H1 (cell line): ENCODE measurements around the gene HOXD4. TPM values are rescaled to one million over a fixed set of nuclear protein-coding genes. Genes with fewer than 3 reads are reported as not detected.
A peak's percentile ranks its signal among the peaks of the same experiment; 100 is the strongest.

Source experiments
- BRCA1 ChIP-seq: IDR thresholded peaks from 2 replicates; pipeline ENCODE4 v1.6.1; 2012; ENCODE audit warnings: low read depth, low read length, improper control_type of control experiment
- SP2 ChIP-seq: IDR thresholded peaks from 2 replicates; pipeline ENCODE4 v1.6.1; 2012; ENCODE audit warnings: mild to moderate bottlenecking, low read length, inconsistent platforms
- polyA plus RNA-seq, 7 experiments: library from polyadenylated mRNA; depleted of rRNA in 3 of 7; stranded (reverse) in 5 of 7; unstranded in 2 of 7; fragments of >200 nt in 5 of 7; fragments of 200-250 nt in 2 of 7; gene quantifications; 1 replicate in 5 of 7; 2 replicates in 1 of 7; 4 replicates in 1 of 7; pipeline versions ENCODE4 v1.2.1 to v1.2.3, GENCODE V29; 2011 to 2013; ENCODE audit warnings: missing spikeins in 2 of 7, mixed read lengths in 2 of 7
- total RNA-seq: library from RNA; stranded (reverse); fragmentation: NEBNext Ultra II Directional; extraction: Animal tissue kit (Norgen Biotek cat#: 25700); gene quantifications from 2 replicates; pipeline ENCODE4 v1.2.1, GENCODE V29; 2021
- TF ChIP-seq, protein P1 (sequence below): fragments of 300-600 bp; sonication (generic); IDR thresholded peaks from 2 replicates; pipeline ENCODE4 v1.7.1; 2012; ENCODE audit warnings: low read length, moderate library complexity, mild to moderate bottlenecking, inconsistent platforms; ENCODE audit not compliant: insufficient replicate concordance

HOXD4 gene
- total and polyA plus RNA-seq, 2 of the 8 experiments (the other 6 are each of a cell fraction or from before 2014, with no cell fraction given), result not detected

DNA sequence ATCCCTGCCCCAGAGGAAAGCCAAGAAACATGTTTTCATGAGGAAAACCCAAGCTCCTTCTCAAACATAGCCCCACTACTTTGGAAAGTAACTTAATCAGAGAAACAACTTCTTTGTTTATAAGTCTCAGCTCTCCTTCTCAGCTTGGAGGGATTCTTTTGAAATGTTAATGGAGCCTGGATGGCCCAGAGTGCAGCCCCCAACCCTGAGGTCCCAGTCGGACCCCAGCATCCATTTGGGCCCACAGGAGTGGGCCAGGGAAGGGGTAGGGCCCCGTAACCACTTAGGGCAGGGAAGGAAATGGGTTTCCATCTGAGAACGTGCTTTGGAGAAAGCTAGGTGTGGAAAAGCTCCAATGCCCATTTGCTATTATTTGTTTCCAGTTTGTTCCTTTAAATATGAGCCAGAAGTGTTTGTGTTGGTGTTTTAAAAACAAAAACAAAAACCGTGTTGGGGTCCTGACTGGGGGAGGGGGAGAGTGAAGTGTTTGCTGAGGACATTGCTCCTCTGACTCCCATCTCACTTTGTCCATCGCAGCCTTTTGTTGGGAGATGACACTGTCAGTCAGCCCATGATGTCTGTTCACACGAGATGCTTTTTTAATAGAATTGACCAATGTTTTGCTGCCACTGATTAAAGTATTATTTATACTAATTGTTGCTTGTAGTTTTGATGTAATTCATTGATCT is 4.2 kb downstream of the HOXD4 start (continued):
- TF ChIP-seq, protein P1, sequence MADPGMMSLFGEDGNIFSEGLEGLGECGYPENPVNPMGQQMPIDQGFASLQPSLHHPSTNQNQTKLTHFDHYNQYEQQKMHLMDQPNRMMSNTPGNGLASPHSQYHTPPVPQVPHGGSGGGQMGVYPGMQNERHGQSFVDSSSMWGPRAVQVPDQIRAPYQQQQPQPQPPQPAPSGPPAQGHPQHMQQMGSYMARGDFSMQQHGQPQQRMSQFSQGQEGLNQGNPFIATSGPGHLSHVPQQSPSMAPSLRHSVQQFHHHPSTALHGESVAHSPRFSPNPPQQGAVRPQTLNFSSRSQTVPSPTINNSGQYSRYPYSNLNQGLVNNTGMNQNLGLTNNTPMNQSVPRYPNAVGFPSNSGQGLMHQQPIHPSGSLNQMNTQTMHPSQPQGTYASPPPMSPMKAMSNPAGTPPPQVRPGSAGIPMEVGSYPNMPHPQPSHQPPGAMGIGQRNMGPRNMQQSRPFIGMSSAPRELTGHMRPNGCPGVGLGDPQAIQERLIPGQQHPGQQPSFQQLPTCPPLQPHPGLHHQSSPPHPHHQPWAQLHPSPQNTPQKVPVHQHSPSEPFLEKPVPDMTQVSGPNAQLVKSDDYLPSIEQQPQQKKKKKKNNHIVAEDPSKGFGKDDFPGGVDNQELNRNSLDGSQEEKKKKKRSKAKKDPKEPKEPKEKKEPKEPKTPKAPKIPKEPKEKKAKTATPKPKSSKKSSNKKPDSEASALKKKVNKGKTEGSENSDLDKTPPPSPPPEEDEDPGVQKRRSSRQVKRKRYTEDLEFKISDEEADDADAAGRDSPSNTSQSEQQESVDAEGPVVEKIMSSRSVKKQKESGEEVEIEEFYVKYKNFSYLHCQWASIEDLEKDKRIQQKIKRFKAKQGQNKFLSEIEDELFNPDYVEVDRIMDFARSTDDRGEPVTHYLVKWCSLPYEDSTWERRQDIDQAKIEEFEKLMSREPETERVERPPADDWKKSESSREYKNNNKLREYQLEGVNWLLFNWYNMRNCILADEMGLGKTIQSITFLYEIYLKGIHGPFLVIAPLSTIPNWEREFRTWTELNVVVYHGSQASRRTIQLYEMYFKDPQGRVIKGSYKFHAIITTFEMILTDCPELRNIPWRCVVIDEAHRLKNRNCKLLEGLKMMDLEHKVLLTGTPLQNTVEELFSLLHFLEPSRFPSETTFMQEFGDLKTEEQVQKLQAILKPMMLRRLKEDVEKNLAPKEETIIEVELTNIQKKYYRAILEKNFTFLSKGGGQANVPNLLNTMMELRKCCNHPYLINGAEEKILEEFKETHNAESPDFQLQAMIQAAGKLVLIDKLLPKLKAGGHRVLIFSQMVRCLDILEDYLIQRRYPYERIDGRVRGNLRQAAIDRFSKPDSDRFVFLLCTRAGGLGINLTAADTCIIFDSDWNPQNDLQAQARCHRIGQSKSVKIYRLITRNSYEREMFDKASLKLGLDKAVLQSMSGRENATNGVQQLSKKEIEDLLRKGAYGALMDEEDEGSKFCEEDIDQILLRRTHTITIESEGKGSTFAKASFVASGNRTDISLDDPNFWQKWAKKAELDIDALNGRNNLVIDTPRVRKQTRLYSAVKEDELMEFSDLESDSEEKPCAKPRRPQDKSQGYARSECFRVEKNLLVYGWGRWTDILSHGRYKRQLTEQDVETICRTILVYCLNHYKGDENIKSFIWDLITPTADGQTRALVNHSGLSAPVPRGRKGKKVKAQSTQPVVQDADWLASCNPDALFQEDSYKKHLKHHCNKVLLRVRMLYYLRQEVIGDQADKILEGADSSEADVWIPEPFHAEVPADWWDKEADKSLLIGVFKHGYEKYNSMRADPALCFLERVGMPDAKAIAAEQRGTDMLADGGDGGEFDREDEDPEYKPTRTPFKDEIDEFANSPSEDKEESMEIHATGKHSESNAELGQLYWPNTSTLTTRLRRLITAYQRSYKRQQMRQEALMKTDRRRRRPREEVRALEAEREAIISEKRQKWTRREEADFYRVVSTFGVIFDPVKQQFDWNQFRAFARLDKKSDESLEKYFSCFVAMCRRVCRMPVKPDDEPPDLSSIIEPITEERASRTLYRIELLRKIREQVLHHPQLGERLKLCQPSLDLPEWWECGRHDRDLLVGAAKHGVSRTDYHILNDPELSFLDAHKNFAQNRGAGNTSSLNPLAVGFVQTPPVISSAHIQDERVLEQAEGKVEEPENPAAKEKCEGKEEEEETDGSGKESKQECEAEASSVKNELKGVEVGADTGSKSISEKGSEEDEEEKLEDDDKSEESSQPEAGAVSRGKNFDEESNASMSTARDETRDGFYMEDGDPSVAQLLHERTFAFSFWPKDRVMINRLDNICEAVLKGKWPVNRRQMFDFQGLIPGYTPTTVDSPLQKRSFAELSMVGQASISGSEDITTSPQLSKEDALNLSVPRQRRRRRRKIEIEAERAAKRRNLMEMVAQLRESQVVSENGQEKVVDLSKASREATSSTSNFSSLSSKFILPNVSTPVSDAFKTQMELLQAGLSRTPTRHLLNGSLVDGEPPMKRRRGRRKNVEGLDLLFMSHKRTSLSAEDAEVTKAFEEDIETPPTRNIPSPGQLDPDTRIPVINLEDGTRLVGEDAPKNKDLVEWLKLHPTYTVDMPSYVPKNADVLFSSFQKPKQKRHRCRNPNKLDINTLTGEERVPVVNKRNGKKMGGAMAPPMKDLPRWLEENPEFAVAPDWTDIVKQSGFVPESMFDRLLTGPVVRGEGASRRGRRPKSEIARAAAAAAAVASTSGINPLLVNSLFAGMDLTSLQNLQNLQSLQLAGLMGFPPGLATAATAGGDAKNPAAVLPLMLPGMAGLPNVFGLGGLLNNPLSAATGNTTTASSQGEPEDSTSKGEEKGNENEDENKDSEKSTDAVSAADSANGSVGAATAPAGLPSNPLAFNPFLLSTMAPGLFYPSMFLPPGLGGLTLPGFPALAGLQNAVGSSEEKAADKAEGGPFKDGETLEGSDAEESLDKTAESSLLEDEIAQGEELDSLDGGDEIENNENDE, result peak; percentile 38
- no peak for TF ChIP-seq BRCA1
- no peak for TF ChIP-seq SP2
